ENCODE data around the gene ENOSF1.

- TF ChIP-seq CTCF (IDR thresholded peaks at IDR 0.05) = no peak
- no peak for TF ChIP-seq POLR2A (IDR thresholded peaks at IDR 0.05)
These were observed 19.9 kb upstream of the ENOSF1 start for GRCh38 chr18:732371-732770.

Data from Peyer's patch (tissue), 4 donors.